ENCODE measurements around the gene TRAPPC12.

The TRAPPC12 gene

GRCh38 chr2:3466482-3466863 is 87.0 kb downstream of the TRAPPC12 start:
- no peaks in the 10 kb centered on the region for H3K9me3 ChIP-seq (ENCODE audit: low read length)
- H3K9ac ChIP-seq (ENCODE audit: low read length) = no peak overlapping the region
- peaks cover 66% of the 10 kb centered on the region for H3K36me3 ChIP-seq (ENCODE audit: insufficient read depth, low read length)

GRCh38 chr2:3466966-3467365 is 87.5 kb downstream of the TRAPPC12 start:
- Histone ChIP-seq H3K9ac (ENCODE audit: low read length) (no peak overlapping the region), H3K4me1 (ENCODE audit: insufficient read depth, low read length) (peaks cover 31% of the 10 kb centered on the region), H3K27me3 (ENCODE audit: control insufficient read depth in 1 of 2, insufficient read depth in 2 of 2, low read length in 2 of 2) (no peaks in the 10 kb centered on the region), H3K36me3 (ENCODE audit: insufficient read depth, low read length) (peaks cover 71% of the 10 kb centered on the region), H3K27ac (ENCODE audit: low read depth, low read length) (no peak overlapping the region), H3K4me3 (ENCODE audit: low read depth in 1 of 2, low read length in 2 of 2) (no peak overlapping the region), H3K9me3 (ENCODE audit: low read length) (no peaks in the 10 kb centered on the region)

More at GRCh38 chr2:3466482-3466863, 87.0 kb downstream of the TRAPPC12 start:
- no peak overlapping the region for H3K4me3 ChIP-seq (ENCODE audit: low read depth in 1 of 2, low read length in 2 of 2)
- peaks cover 35% of the 10 kb centered on the region for H3K4me1 ChIP-seq (ENCODE audit: insufficient read depth, low read length)
- H3K27me3 ChIP-seq (ENCODE audit: control insufficient read depth in 1 of 2, insufficient read depth in 2 of 2, low read length in 2 of 2) = no peaks in the 10 kb centered on the region
- no peak overlapping the region for H3K27ac ChIP-seq (ENCODE audit: low read depth, low read length)

GRCh38 chr2:3467654-3468053 is 88.2 kb downstream of the TRAPPC12 start:
- H3K36me3 ChIP-seq (ENCODE audit: insufficient read depth, low read length) = peaks cover 76% of the 10 kb centered on the region
- no peaks in the 10 kb centered on the region for H3K9me3 ChIP-seq (ENCODE audit: low read length)
- no peak overlapping the region for H3K9ac ChIP-seq (ENCODE audit: low read length)
- no peak overlapping the region for H3K27ac ChIP-seq (ENCODE audit: low read depth, low read length)
- H3K4me1 ChIP-seq (ENCODE audit: insufficient read depth, low read length) = peaks cover 26% of the 10 kb centered on the region
- no peaks in the 10 kb centered on the region for H3K27me3 ChIP-seq (ENCODE audit: control insufficient read depth in 1 of 2, insufficient read depth in 2 of 2, low read length in 2 of 2)
- no peak overlapping the region for H3K4me3 ChIP-seq (ENCODE audit: low read depth in 1 of 2, low read length in 2 of 2)

GRCh38 chr2:3468296-3468988 is 88.9 kb downstream of the TRAPPC12 start:
- H3K36me3 ChIP-seq (ENCODE audit: insufficient read depth, low read length) = peaks cover 80% of the 10 kb centered on the region
- no peak overlapping the region for H3K9ac ChIP-seq (ENCODE audit: low read length)

GRCh38 chr2:3469486-3469885 is 90.0 kb downstream of the TRAPPC12 start:
- Histone ChIP-seq H3K27ac (ENCODE audit: low read depth, low read length) (no peak overlapping the region), H3K9me3 (ENCODE audit: low read length) (no peaks in the 10 kb centered on the region), H3K4me1 (ENCODE audit: insufficient read depth, low read length) (peaks cover 24% of the 10 kb centered on the region), H3K4me3 (ENCODE audit: low read depth in 1 of 2, low read length in 2 of 2) (no peak overlapping the region), H3K36me3 (ENCODE audit: insufficient read depth, low read length) (peaks cover 79% of the 10 kb centered on the region), H3K9ac (ENCODE audit: low read length) (no peak overlapping the region), H3K27me3 (ENCODE audit: control insufficient read depth in 1 of 2, insufficient read depth in 2 of 2, low read length in 2 of 2) (no peaks in the 10 kb centered on the region)

More at GRCh38 chr2:3468296-3468988, 88.9 kb downstream of the TRAPPC12 start:
- Histone ChIP-seq H3K27me3 (ENCODE audit: control insufficient read depth in 1 of 2, insufficient read depth in 2 of 2, low read length in 2 of 2) (no peaks in the 10 kb centered on the region), H3K27ac (ENCODE audit: low read depth, low read length) (no peak overlapping the region), H3K4me3 (ENCODE audit: low read depth in 1 of 2, low read length in 2 of 2) (no peak overlapping the region), H3K9me3 (ENCODE audit: low read length) (no peaks in the 10 kb centered on the region), H3K4me1 (ENCODE audit: insufficient read depth, low read length) (peaks cover 24% of the 10 kb centered on the region)

GRCh38 chr2:3470166-3470651 is 90.7 kb downstream of the TRAPPC12 start:
- H3K36me3 ChIP-seq (ENCODE audit: insufficient read depth, low read length) = peaks cover 74% of the 10 kb centered on the region
- no peaks in the 10 kb centered on the region for H3K9me3 ChIP-seq (ENCODE audit: low read length)
- no peak overlapping the region for H3K4me3 ChIP-seq (ENCODE audit: low read depth in 1 of 2, low read length in 2 of 2)
- peaks cover 24% of the 10 kb centered on the region for H3K4me1 ChIP-seq (ENCODE audit: insufficient read depth, low read length)
- peak overlapping the region; percentile 81 for H3K27ac ChIP-seq (ENCODE audit: low read depth, low read length)
- no peaks in the 10 kb centered on the region for H3K27me3 ChIP-seq (ENCODE audit: control insufficient read depth in 1 of 2, insufficient read depth in 2 of 2, low read length in 2 of 2)
- H3K9ac ChIP-seq (ENCODE audit: low read length) = no peak overlapping the region

- peaks cover 73% of the 10 kb centered on the region for H3K36me3 ChIP-seq (ENCODE audit: insufficient read depth, low read length)
These were observed 91.6 kb downstream of the TRAPPC12 start for GRCh38 chr2:3470856-3471737.

GRCh38 chr2:3472296-3472695 is 92.8 kb downstream of the TRAPPC12 start:
- H3K4me3 ChIP-seq (ENCODE audit: low read depth in 1 of 2, low read length in 2 of 2) = no peak overlapping the region
- H3K36me3 ChIP-seq (ENCODE audit: insufficient read depth, low read length) = peaks cover 67% of the 10 kb centered on the region
- H3K9me3 ChIP-seq (ENCODE audit: low read length) = no peaks in the 10 kb centered on the region
- peaks cover 24% of the 10 kb centered on the region for H3K4me1 ChIP-seq (ENCODE audit: insufficient read depth, low read length)
- no peaks in the 10 kb centered on the region for H3K27me3 ChIP-seq (ENCODE audit: control insufficient read depth in 1 of 2, insufficient read depth in 2 of 2, low read length in 2 of 2)
- no peak overlapping the region for H3K27ac ChIP-seq (ENCODE audit: low read depth, low read length)
- H3K9ac ChIP-seq (ENCODE audit: low read length) = no peak overlapping the region

More at GRCh38 chr2:3470856-3471737, 91.6 kb downstream of the TRAPPC12 start:
- no peak overlapping the region for H3K4me3 ChIP-seq (ENCODE audit: low read depth in 1 of 2, low read length in 2 of 2)
- no peaks in the 10 kb centered on the region for H3K27me3 ChIP-seq (ENCODE audit: control insufficient read depth in 1 of 2, insufficient read depth in 2 of 2, low read length in 2 of 2)
- H3K4me1 ChIP-seq (ENCODE audit: insufficient read depth, low read length) = peaks cover 24% of the 10 kb centered on the region
- H3K9me3 ChIP-seq (ENCODE audit: low read length) = no peaks in the 10 kb centered on the region
- peak overlapping the region; percentile 81 for H3K27ac ChIP-seq (ENCODE audit: low read depth, low read length)
- H3K9ac ChIP-seq (ENCODE audit: low read length) = no peak overlapping the region

GRCh38 chr2:3472966-3473365 is 93.5 kb downstream of the TRAPPC12 start:
- no peak overlapping the region for H3K4me3 ChIP-seq (ENCODE audit: low read depth in 1 of 2, low read length in 2 of 2)
- H3K27ac ChIP-seq (ENCODE audit: low read depth, low read length) = no peak overlapping the region
- no peaks in the 10 kb centered on the region for H3K9me3 ChIP-seq (ENCODE audit: low read length)
- H3K27me3 ChIP-seq (ENCODE audit: control insufficient read depth in 1 of 2, insufficient read depth in 2 of 2, low read length in 2 of 2) = no peaks in the 10 kb centered on the region
- H3K4me1 ChIP-seq (ENCODE audit: insufficient read depth, low read length) = peaks cover 24% of the 10 kb centered on the region
- H3K36me3 ChIP-seq (ENCODE audit: insufficient read depth, low read length) = peaks cover 63% of the 10 kb centered on the region
- H3K9ac ChIP-seq (ENCODE audit: low read length) = no peak overlapping the region

GRCh38 chr2:3475771-3476170 is 96.3 kb downstream of the TRAPPC12 start:
- peaks cover 7% of the 10 kb centered on the region for H3K4me1 ChIP-seq (ENCODE audit: insufficient read depth, low read length)
- peaks cover 59% of the 10 kb centered on the region for H3K36me3 ChIP-seq (ENCODE audit: insufficient read depth, low read length)
- H3K27me3 ChIP-seq (ENCODE audit: control insufficient read depth in 1 of 2, insufficient read depth in 2 of 2, low read length in 2 of 2) = no peaks in the 10 kb centered on the region
- H3K9ac ChIP-seq (ENCODE audit: low read length) = no peak overlapping the region
- no peak overlapping the region for H3K4me3 ChIP-seq (ENCODE audit: low read depth in 1 of 2, low read length in 2 of 2)
- no peak overlapping the region for H3K27ac ChIP-seq (ENCODE audit: low read depth, low read length)
- no peaks in the 10 kb centered on the region for H3K9me3 ChIP-seq (ENCODE audit: low read length)

- H3K9me3 ChIP-seq (ENCODE audit: low read length) = no peaks in the 10 kb centered on the region
- H3K27ac ChIP-seq (ENCODE audit: low read depth, low read length) = no peak overlapping the region
- H3K27me3 ChIP-seq (ENCODE audit: control insufficient read depth in 1 of 2, insufficient read depth in 2 of 2, low read length in 2 of 2) = no peaks in the 10 kb centered on the region
- no peak overlapping the region for H3K9ac ChIP-seq (ENCODE audit: low read length)
- peaks cover 56% of the 10 kb centered on the region for H3K36me3 ChIP-seq (ENCODE audit: insufficient read depth, low read length)
- no peak overlapping the region for H3K4me3 ChIP-seq (ENCODE audit: low read depth in 1 of 2, low read length in 2 of 2)
- H3K4me1 ChIP-seq (ENCODE audit: insufficient read depth, low read length) = peaks cover under 1% of the 10 kb centered on the region
These were observed 97.0 kb downstream of the TRAPPC12 start for GRCh38 chr2:3476321-3476984.

All from muscle layer of colon (tissue), 2 donors.